ENCODE results near the gene ERCC6. TPM values are rescaled to one million over a fixed set of nuclear protein-coding genes. Genes with fewer than 3 reads are reported as not detected.

ERCC6 gene
- 15.5 TPM for total RNA-seq
- long read RNA-seq, partial matches to known transcripts = 0 of 3 reads
- long read RNA-seq, other reads (novel, unspliced or antisense) = 3 of 3 reads

- peak; percentile 99 for DNase-seq (ENCODE audit: low spot score)
These were observed at the start of gene ERCC6 for GRCh38 chr10:49538381-49539319. Gene ERCC6 (minus strand): TSS chr10:49539121.

- DNase-seq (ENCODE audit: low spot score) = no peak
These were observed 49.1 kb upstream of the ERCC6 start for GRCh38 chr10:49587981-49588380.

DNA sequence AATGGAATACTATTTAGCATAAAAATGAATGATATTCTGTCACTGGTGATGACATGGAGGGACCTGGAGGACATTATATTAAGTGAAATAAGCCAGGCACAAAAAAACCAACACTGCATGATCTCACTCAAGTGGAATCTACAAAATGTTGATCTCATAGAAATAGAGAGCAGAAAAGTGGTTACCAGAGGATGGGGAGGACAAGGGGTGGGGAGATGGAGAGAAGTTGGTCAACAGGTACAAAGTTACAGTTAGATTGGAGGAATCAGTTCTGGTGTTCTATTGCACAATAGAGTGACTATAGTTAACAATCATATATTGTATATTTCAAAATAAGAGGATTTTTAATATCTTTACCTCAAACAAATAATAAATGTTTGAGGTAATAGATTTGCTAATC, 46.5 kb upstream of the ERCC6 start:
- DNase-seq (ENCODE audit: low spot score) = no peak

DNA sequence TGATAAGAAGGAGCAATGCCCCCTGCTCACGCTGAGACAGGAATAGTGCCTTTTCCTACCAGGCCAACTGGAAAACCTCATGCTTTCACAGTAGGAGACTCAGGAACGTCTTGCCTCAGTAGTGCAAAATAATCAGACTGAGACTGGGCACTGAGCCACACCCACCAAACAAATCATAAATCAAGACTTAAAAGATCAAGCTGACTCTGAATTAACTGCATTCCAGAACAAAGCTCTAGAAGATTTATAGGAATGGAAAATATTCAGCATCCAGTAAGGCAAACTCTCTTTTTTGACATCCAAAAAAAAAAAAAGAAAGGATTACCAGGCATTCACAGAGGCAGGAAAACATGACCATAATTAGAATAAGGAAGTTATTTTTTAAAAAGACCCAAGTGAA, 40.7 kb upstream of the ERCC6 start:
- DNase-seq (ENCODE audit: low spot score) = no peak

DNA sequence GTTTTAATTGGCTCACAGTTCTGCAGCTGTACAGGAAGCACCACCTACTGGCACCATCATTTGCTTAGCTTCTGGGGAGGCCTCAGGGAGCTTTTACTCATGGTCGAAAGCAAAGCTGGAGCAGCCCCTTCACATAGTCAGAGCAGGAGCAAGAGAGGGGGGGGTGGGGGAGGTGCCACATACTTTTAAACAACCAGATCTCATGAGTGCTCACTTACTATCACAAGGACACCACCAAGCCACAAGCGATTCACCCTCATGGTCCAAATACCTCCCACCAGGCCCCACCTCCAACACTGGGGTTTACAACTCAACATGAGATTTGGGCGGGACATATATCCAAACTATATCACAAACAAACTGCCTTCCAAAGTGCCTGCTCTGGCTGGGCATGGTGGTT, 39.5 kb upstream of the ERCC6 start:
- no peak for DNase-seq (ENCODE audit: low spot score)

GRCh38 chr10:49577182-49577925, 38.4 kb upstream of the ERCC6 start:
- no peak for DNase-seq (ENCODE audit: low spot score)

GRCh38 chr10:49575489-49576072, 36.7 kb upstream of the ERCC6 start:
- DNase-seq (ENCODE audit: low spot score) = no peak

DNA sequence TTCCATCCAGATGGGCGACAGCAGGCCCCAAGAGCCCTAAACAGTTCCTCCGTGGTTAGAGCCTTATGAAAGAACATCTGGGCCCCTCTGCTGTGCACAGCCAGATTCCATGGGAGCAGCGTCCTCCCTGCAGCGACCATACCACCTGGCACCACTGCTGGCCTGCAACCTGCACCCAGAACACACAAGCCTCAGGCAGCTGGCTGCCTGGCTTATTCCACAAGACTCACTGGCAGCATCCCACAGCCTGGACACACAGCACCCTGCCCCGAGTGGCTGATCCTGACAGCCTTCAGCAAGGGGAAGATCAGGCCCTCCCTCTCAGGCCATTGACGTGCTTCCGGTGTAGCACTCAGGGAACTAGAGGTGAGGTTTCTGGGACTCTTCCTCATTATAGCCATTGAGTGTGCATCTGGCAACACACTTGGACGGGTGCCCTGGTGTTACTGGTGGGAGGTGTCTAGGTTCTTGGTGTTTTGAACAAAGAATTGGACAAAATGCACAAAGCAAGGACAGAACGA, 33.7 kb upstream of the ERCC6 start:
- DNase-seq (ENCODE audit: low spot score) = no peak

- no peak for DNase-seq (ENCODE audit: low spot score)
These were observed 32.5 kb upstream of the ERCC6 start for GRCh38 chr10:49571388-49571787.

DNA sequence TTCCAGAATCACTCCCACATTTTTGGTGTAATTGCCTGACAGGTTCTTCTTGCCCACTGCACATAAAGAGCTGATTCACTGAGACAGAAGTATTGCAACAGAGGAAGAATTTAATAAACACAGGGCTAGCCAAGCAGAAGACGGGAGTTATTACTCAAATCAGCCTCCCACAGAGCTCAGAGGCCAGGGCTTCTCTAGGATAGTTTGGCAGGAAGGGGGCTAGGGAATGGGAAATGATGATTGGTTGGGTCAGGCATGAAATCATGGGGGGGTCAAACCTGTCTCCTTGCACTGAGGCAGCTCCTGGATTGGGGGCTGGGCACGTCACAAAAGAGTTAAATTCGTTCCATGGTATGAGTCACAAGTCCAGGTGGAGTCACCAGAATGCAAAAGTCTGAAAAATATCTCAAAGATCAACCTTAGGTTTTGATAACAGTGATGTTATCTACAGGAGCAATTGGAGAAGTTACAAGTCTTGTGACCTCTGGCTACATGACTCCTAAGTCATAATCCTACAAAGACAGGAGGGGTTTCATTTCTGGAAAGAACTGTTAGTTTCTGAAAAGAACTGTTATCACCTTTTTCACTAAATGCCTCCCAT, 30.2 kb upstream of the ERCC6 start:
- DNase-seq (ENCODE audit: low spot score) = no peak

- no peak for DNase-seq (ENCODE audit: low spot score)
These were observed 29.3 kb upstream of the ERCC6 start for GRCh38 chr10:49568235-49568634.

GRCh38 chr10:49567810-49568209, 28.9 kb upstream of the ERCC6 start:
- no peak for DNase-seq (ENCODE audit: low spot score)

DNA sequence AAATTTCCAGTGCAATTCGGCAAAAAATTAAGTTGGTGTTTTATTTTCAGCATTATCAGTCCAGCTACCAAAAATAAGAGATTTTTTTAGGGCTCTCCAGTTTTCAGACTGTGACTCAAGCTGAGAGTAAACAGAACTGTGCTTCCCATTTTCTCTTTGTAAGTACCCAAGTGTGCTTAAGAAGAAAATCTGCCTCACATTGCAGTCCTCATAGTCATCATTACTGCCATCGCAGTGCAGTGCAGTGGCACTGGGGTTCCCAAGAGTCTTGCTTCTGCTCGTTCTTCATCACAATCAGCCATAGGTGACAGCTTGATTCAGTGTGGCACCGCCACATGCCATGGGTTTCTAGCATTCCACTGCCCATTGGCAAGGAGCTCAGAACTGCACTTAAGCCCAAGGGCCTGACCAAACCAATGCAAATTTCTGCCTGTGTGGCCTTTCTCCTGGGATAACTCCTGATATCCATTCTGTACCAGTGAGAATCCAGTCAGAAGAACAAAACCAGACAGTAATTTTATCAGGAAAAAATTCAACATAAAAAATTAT, 25.6 kb upstream of the ERCC6 start:
- no peak for DNase-seq (ENCODE audit: low spot score)

DNA sequence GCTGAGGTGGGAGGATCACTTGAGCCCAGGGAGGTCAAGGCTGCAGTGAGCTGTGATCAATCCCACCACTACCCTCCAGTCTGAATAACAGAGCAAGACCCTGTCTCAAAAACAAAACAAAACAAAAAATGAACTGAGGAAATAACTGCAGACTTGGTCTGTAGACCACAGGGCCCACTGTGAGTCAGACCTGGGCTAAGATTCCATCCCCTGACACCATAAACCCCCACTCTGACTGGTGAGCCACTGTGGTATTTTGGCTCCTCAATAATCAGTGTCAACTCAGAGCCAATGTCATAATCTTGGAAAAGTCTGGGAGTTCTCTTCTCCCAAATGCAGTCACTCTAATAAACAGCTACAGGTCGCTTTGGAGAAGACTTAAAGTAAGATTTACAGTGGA, 24.0 kb upstream of the ERCC6 start:
- no peak for DNase-seq (ENCODE audit: low spot score)

- DNase-seq (ENCODE audit: low spot score) = no peak
These were observed 21.6 kb upstream of the ERCC6 start for GRCh38 chr10:49560526-49560925.

- no peak for DNase-seq (ENCODE audit: low spot score)
These were observed 20.6 kb upstream of the ERCC6 start for GRCh38 chr10:49559476-49559875.

- no peak for DNase-seq (ENCODE audit: low spot score)
These were observed 19.3 kb upstream of the ERCC6 start for GRCh38 chr10:49558190-49558589.

- DNase-seq (ENCODE audit: low spot score) = no peak
These were observed 18.8 kb upstream of the ERCC6 start for GRCh38 chr10:49557681-49558080.

- DNase-seq (ENCODE audit: low spot score) = no peak
These were observed 17.8 kb upstream of the ERCC6 start for GRCh38 chr10:49556723-49557122.

GRCh38 chr10:49552277-49552676, 13.4 kb upstream of the ERCC6 start:
- no peak for DNase-seq (ENCODE audit: low spot score)

DNA sequence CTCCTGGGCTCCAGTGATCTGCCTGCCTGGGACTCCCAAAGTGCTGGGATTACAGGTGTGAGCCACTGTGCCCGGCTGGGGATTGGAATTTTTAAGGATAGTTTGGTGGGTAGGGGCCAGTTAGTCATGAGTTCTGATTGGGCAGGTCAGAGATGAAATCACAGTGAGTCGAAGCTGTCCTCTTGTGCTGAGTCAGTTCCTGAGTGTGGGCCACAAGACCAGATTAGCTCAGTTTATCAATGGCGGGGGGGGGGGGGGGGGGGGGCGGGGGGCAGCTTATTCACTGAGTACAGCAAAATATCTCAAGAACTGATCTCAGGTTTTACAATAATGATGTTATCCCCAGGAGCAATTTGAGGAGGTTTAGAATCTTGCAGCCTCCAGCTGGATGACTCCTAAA, 11.6 kb upstream of the ERCC6 start:
- DNase-seq (ENCODE audit: low spot score) = no peak
